Measurements from ENCODE around the gene ZC3H12D. TPM values are rescaled to one million over a fixed set of nuclear protein-coding genes. Genes with fewer than 3 reads are reported as not detected.
A peak's percentile ranks its signal among the peaks of the same experiment; 100 is the strongest.

Gene ZC3H12D
- total and polyA plus RNA-seq, 2 of the 13 experiments (the other 11 are each of a cell fraction or from before 2014, with no cell fraction given) = 1.2 to 2.7 TPM

GRCh38 chr6:149454346-149454848 is 30.4 kb downstream of the ZC3H12D start:
- Histone ChIP-seq H3K9ac (ENCODE audit: insufficient read depth, low read depth, low read length) (no peak overlapping the region), H3K9me3 (ENCODE audit: low read length) (no peaks in the 10 kb centered on the region), H3K27ac (ENCODE audit: extremely low read length, insufficient read depth, low read length) (no peak overlapping the region), H3K4me1 (ENCODE audit: insufficient read depth, low read length) (peaks cover 32% of the 10 kb centered on the region), H3K4me2 (ENCODE audit: low read depth, low read length) (peak overlapping the region; percentile 58), H2AFZ (ENCODE audit: low read length) (no peak overlapping the region), H3K27me3 (ENCODE audit: control insufficient read depth in 1 of 2, insufficient read depth in 2 of 2, low read length in 2 of 2) (no peaks in the 10 kb centered on the region), H3K79me2 (ENCODE audit: insufficient read depth, low read length) (no peaks in the 10 kb centered on the region), H3K36me3 (replicated peaks in 1 of 2; ENCODE audit: control insufficient read depth in 1 of 2, insufficient read depth in 2 of 2, low read length in 2 of 2) (no peaks in the 10 kb centered on the region), H4K20me1 (ENCODE audit: insufficient read depth, low read length) (no peaks in the 10 kb centered on the region), H3K4me3 (replicated peaks in 1 of 3; ENCODE audit: insufficient read depth in 1 of 3, low read depth in 2 of 3, low read length in 3 of 3) (peak overlapping the region in 1 of 3 experiments; percentile 19; a peak in 2 of 6 replicates)
- BruUV-seq (replicated peaks) = no TSS peak
- no peak for DNase-seq (ENCODE audit: low spot score)
- peak; percentile 64 for ATAC-seq
- POLR2A ChIA-PET = interaction anchor here (0.7 kb wide), 1 partner anchor 30 kb away, joined by 5 read pairs; the partner anchor contains the start of gene ZC3H12D
- WGBS (ENCODE audit: low lambda C conversion rate) = 42% methylated on average over 9 of the region's 15 CpGs
- no peak for FAIRE-seq
- CTCF ChIA-PET (ENCODE audit: low intra/inter-chr PET ratio, low total read pairs) = no interaction called here
- intact Hi-C loops (cut with micrococcal nuclease; ENCODE audit: unreplicated experiment) = loop anchor here (5.0 kb wide), 1 partner anchor 63 kb away; no protein-coding TSS in a partner anchor
- in situ Hi-C loops (cut with HindIII; ENCODE audit: extremely low pct_ligation_motif_present, low pct_unique_long_range_greater_than_20kb) = no loop called here
- TF ChIP-seq, protein P1, sequence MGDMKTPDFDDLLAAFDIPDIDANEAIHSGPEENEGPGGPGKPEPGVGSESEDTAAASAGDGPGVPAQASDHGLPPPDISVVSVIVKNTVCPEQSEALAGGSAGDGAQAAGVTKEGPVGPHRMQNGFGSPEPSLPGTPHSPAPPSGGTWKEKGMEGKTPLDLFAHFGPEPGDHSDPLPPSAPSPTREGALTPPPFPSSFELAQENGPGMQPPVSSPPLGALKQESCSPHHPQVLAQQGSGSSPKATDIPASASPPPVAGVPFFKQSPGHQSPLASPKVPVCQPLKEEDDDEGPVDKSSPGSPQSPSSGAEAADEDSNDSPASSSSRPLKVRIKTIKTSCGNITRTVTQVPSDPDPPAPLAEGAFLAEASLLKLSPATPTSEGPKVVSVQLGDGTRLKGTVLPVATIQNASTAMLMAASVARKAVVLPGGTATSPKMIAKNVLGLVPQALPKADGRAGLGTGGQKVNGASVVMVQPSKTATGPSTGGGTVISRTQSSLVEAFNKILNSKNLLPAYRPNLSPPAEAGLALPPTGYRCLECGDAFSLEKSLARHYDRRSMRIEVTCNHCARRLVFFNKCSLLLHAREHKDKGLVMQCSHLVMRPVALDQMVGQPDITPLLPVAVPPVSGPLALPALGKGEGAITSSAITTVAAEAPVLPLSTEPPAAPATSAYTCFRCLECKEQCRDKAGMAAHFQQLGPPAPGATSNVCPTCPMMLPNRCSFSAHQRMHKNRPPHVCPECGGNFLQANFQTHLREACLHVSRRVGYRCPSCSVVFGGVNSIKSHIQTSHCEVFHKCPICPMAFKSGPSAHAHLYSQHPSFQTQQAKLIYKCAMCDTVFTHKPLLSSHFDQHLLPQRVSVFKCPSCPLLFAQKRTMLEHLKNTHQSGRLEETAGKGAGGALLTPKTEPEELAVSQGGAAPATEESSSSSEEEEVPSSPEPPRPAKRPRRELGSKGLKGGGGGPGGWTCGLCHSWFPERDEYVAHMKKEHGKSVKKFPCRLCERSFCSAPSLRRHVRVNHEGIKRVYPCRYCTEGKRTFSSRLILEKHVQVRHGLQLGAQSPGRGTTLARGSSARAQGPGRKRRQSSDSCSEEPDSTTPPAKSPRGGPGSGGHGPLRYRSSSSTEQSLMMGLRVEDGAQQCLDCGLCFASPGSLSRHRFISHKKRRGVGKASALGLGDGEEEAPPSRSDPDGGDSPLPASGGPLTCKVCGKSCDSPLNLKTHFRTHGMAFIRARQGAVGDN (CRISPR knock-in tag; IDR thresholded peaks at IDR 0.05) = peak; percentile 36; the same call in 1 of the 2 replicates
- no peak for TF ChIP-seq ZNF260 (CRISPR knock-in tag; IDR thresholded peaks at IDR 0.05; ENCODE audit: borderline replicate concordance, low read depth)
- TF ChIP-seq NR2F2 (IDR thresholded peaks at IDR 0.05; ENCODE audit: borderline replicate concordance, low read depth) = no peak
- TF ChIP-seq, protein P2, sequence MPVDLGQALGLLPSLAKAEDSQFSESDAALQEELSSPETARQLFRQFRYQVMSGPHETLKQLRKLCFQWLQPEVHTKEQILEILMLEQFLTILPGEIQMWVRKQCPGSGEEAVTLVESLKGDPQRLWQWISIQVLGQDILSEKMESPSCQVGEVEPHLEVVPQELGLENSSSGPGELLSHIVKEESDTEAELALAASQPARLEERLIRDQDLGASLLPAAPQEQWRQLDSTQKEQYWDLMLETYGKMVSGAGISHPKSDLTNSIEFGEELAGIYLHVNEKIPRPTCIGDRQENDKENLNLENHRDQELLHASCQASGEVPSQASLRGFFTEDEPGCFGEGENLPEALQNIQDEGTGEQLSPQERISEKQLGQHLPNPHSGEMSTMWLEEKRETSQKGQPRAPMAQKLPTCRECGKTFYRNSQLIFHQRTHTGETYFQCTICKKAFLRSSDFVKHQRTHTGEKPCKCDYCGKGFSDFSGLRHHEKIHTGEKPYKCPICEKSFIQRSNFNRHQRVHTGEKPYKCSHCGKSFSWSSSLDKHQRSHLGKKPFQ (CRISPR knock-in tag; IDR thresholded peaks at IDR 0.05; ENCODE audit: insufficient replicate concordance) = no peak
- TF ChIP-seq KLF13 (CRISPR knock-in tag; IDR thresholded peaks at IDR 0.05) = no peak
- no peak for TF ChIP-seq NFYC (CRISPR knock-in tag; IDR thresholded peaks at IDR 0.05)
- TF ChIP-seq SYNCRIP (IDR thresholded peaks at IDR 0.05; ENCODE audit: insufficient read depth, low read depth, low read length) = no peak
- 0 out of 2 replicates have a peak, but pooled peaks have one; percentile 5 for TF ChIP-seq NFE2L1 (CRISPR knock-in tag; IDR thresholded peaks at IDR 0.05; ENCODE audit: borderline replicate concordance)
- TF ChIP-seq ZNF562 (CRISPR knock-in tag; IDR thresholded peaks at IDR 0.05; ENCODE audit: borderline replicate concordance) = no peak
- TF ChIP-seq HNRNPL (IDR thresholded peaks at IDR 0.05; ENCODE audit: low read depth, low read length) = 0 out of 2 replicates have a peak, but pooled peaks have one; percentile 67
- no peak for TF ChIP-seq LCORL (IDR thresholded peaks at IDR 0.05)
- no peak for TF ChIP-seq LCORL (CRISPR knock-in tag; IDR thresholded peaks at IDR 0.05)
- TF ChIP-seq HIC2 (CRISPR knock-in tag; IDR thresholded peaks at IDR 0.05; ENCODE audit: low read depth) = 0 out of 2 replicates have a peak, but pooled peaks have one; percentile 28
- no peak for TF ChIP-seq ZKSCAN5 (CRISPR knock-in tag; IDR thresholded peaks at IDR 0.05)
- TF ChIP-seq BORCS8-MEF2B (CRISPR knock-in tag; IDR thresholded peaks at IDR 0.05) = no peak
- no peak for TF ChIP-seq HNRNPH1 (optimal IDR thresholded peaks at IDR 0.05; ENCODE audit: low read depth, low read length)

Measured in HepG2 (cell line).